HG03342 (cell line): ENCODE results near the gene POU2F3.
A peak's percentile ranks its signal among the peaks of the same experiment; 100 is the strongest.

Source experiments
- ATAC-seq: cut with Tn5 transposase; IDR thresholded peaks from one replicate; pipeline ENCODE4 v1.9.1; 2021; ENCODE audit warnings: mild to moderate bottlenecking, moderate library complexity; ENCODE audit not compliant: unreplicated experiment

Gene POU2F3

GRCh38 chr11:120226242-120226641 lies 13.7 kb upstream of the POU2F3 start:
- no peak for ATAC-seq

- ATAC-seq = no peak
These were observed 13.2 kb upstream of the POU2F3 start for GRCh38 chr11:120226714-120227113.

- ATAC-seq = no peak
These were observed 12.6 kb upstream of the POU2F3 start for GRCh38 chr11:120227228-120227852.

GRCh38 chr11:120228794-120229384 lies 11.1 kb upstream of the POU2F3 start:
- no peak for ATAC-seq

- ATAC-seq = no peak
These were observed 10.2 kb upstream of the POU2F3 start for GRCh38 chr11:120229451-120230424.

- ATAC-seq = no peak
These were observed 9.4 kb upstream of the POU2F3 start for GRCh38 chr11:120230433-120231071.

GRCh38 chr11:120231963-120232362 lies 8.0 kb upstream of the POU2F3 start:
- ATAC-seq = no peak

- no peak for ATAC-seq
These were observed 6.6 kb upstream of the POU2F3 start for GRCh38 chr11:120233207-120233803.

GRCh38 chr11:120235024-120235628 lies 4.8 kb upstream of the POU2F3 start:
- ATAC-seq = peak; percentile 69

- ATAC-seq = no peak
These were observed 3.5 kb upstream of the POU2F3 start for GRCh38 chr11:120236169-120237107.

GRCh38 chr11:120238968-120239620 lies 846 bp upstream of the POU2F3 start:
- ATAC-seq = no peak

GRCh38 chr11:120240866-120241265 lies 926 bp downstream of the POU2F3 start:
- ATAC-seq = no peak

- no peak for ATAC-seq
These were observed 1.3 kb downstream of the POU2F3 start for GRCh38 chr11:120241277-120241676.

GRCh38 chr11:120243221-120243620 lies 3.3 kb downstream of the POU2F3 start:
- no peak for ATAC-seq

GRCh38 chr11:120244476-120245365 lies 4.8 kb downstream of the POU2F3 start:
- no peak for ATAC-seq

GRCh38 chr11:120245434-120245833 lies 5.5 kb downstream of the POU2F3 start:
- no peak for ATAC-seq

- ATAC-seq = no peak
These were observed 8.8 kb downstream of the POU2F3 start for GRCh38 chr11:120248551-120249278.
